Suppressor macrophage treated with lipopolysaccharide for 4 hours (primary cell): Measurements from ENCODE around the gene OSR1.
"Not testable (repeated sequence)": the region's sequence is repeated elsewhere in the genome, so short reads cannot be mapped to it uniquely, and the experiment has no call there.

ENCODE experiments used
- DNase-seq: peaks from one replicate; pipeline ENCODE4 v3.0.0-alpha.2; 2020

Gene OSR1

DNA sequence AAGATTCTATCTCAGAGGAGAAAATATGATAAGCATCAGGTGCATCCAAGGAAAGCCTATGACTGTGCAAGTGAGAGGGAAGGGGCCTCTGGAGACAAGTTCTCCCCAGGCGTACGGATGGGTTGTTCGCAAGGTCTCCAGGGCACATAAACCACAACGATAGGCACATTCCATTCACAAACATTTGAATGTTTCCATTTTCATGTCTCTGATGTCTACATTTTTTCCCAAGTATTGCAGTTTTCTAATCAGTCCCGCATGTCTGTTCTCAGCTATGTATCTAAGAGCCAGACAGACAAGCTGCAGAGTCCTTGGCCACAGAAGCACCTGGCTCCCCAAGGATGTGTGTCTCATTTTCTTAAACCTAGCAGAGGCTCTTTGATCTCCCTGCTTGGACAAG is 28.0 kb downstream of the OSR1 start:
- DNase-seq: no peak

GRCh38 chr2:19329445-19329844 is 29.0 kb downstream of the OSR1 start:
- DNase-seq: no peak

- no peak for DNase-seq
Measured at GRCh38 chr2:19327496-19327895, 30.9 kb downstream of the OSR1 start.

DNA sequence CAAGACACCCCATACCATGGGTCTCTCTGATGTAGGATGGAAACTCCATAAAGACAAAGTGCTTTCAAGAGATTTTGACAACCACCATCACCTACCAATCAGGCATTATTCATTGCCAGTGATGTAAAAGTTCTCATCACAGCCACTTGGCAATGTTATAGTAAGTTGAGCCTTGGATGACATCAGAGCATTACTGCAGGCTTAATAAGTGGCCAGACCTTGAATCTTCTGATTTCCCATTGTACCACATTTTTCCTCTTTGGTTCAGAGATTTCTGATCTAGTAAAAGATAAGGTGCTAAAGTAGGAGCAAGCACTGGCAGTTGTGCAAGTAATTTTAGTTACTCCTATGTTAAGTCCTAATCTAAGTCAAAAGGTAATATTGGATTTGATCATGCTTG is 36.5 kb downstream of the OSR1 start:
- no peak for DNase-seq

GRCh38 chr2:19320813-19321212 is 37.6 kb downstream of the OSR1 start:
- DNase-seq: no peak

DNA sequence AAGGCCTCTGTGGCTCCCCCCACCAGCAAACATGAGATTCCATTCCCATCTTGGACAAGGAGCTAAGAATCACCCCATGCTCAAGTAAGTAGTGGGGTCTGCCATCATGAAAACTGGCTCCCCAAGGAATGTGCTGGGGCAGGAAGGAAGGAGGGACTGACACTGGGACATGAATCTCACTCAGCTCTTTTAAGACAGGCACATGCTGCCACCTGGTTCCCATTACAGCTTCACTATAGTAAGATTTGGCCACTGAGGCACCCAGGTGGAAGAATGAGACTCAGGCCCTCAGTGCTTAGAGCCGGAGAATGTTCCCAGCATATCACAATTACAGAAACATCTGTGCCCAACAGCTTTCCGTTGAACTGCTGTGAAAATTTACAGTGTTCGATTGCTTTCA is 38.7 kb downstream of the OSR1 start:
- no peak for DNase-seq

DNA sequence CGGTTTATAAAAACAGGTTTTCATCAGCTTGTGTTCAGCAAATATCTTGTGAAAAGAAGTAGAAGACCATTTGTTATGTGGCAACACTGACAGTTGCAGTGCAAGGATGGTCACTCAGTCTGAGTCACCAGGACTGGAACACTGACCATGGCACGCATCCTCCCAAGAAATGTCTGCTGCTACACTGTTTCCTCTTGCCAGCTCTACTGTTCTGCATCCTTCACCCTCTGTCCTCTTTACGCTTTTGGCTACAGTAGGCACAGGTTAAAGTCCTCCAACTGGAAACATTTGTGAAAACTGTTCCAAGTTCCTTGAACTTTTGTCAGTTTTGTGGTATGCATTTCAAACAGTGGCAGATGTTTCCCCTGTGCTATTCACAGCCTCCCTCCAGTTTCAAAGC is 39.4 kb downstream of the OSR1 start:
- no peak for DNase-seq

- no peak for DNase-seq
Measured at GRCh38 chr2:19313553-19313952, 44.9 kb downstream of the OSR1 start.

DNA sequence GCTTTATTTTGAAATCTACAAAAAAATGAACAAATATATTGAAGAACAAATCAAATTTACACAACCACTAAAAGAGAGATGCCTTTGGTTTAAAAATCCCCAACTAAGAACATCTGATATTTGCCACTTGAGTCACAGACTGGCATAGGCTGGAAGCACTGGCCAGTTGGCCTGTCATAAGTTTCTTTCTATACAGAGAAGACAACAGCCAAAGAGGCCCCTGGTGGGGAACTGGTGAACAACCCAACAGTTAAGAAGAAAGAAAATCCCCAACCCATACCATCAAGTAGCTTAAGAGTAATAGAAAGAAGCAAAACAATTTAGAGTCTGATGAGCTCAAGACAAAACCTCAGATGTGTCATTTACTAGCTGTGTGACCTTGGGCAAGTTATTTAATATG is 45.5 kb downstream of the OSR1 start:
- DNase-seq: no peak

GRCh38 chr2:19306065-19306464 is 52.4 kb downstream of the OSR1 start:
- DNase-seq: not testable (repeated sequence)

- not testable (repeated sequence) for DNase-seq
Measured at GRCh38 chr2:19305400-19306055, 52.9 kb downstream of the OSR1 start.

- DNase-seq: no peak
Measured at GRCh38 chr2:19301706-19302105, 56.7 kb downstream of the OSR1 start.
